RCC 7860 (cell line): Measurements from ENCODE around the gene NXPE3.

Experiments
- DNase-seq: peaks from one replicate; pipeline ENCODE4 v3.0.0-alpha.2; 2015; ENCODE audit warnings: low spot score
- FAIRE-seq: peaks from 2 replicates; lab custom pipeline; 2012; peaks lifted over from hg19 to GRCh38; lab: Jason Lieb, UNC

Gene NXPE3

GRCh38 chr3:101868534-101869464, 89.8 kb downstream of the NXPE3 start:
- DNase-seq (no peak), FAIRE-seq (no peak)

- no peak for DNase-seq
- FAIRE-seq = no peak
These were observed 91.1 kb downstream of the NXPE3 start for GRCh38 chr3:101870138-101870537.

GRCh38 chr3:101873619-101874018, 94.6 kb downstream of the NXPE3 start:
- FAIRE-seq (no peak), DNase-seq (no peak)

GRCh38 chr3:101876142-101876541, 97.1 kb downstream of the NXPE3 start:
- FAIRE-seq = no peak

More at GRCh38 chr3:101876142-101876541, 97.1 kb downstream of the NXPE3 start:
- no peak for DNase-seq
